ENCODE results near the gene IFNA21. TPM values are rescaled to one million over a fixed set of nuclear protein-coding genes. Genes with fewer than 3 reads are reported as not detected.

Gene IFNA21
- total RNA-seq, 1 experiment from 2014 or later: not detected

GRCh38 chr9:21119093-21119770 is 47.2 kb downstream of the IFNA21 start:
- ChIA-PET POLR2A (ENCODE audit: low non-redundant PET) (no interaction called here), CTCF (no interaction called here)
- TF ChIP-seq EZH2 (IDR thresholded peaks at IDR 0.05; ENCODE audit: borderline replicate concordance, low read depth, low read length, poor library complexity, severe bottlenecking) (no peak), CTCF (conservative IDR thresholded peaks at IDR 0.05; ENCODE audit: low read depth, low read length) (no peak)
- intact Hi-C loops (cut with micrococcal nuclease; ENCODE audit: unreplicated experiment): loop anchor here (10.0 kb wide), 1 partner anchor 174 kb away; no protein-coding TSS in a partner anchor
- Histone ChIP-seq H3K27me3 (replicated peaks; ENCODE audit: insufficient read depth, low read depth, low read length, poor library complexity) (no peaks in the 10 kb centered on the region), H3K9me3 (ENCODE audit: low read depth, low read length, poor library complexity, severe bottlenecking) (no peaks in the 10 kb centered on the region), H3K27ac (ENCODE audit: low read depth, low read length, poor library complexity, severe bottlenecking) (no peak overlapping the region), H3K4me3 (ENCODE audit: low read depth, low read length, poor library complexity, severe bottlenecking) (no peak overlapping the region), H3K4me1 (ENCODE audit: insufficient read depth, low read length, poor library complexity, severe bottlenecking) (no peaks in the 10 kb centered on the region), H3K36me3 (ENCODE audit: insufficient read depth, low read length, poor library complexity, severe bottlenecking) (no peaks in the 10 kb centered on the region)
- BruUV-seq (replicated peaks): no TSS peak
- DNase-seq (ENCODE audit: low spot score): no peak

Other genes starting within 250 kb of the IFNA21 start
- gene HACD4, start 135.0 kb downstream of the IFNA21 start, total RNA-seq (2021): 0.19 and 0.26 TPM in 2 replicates
- not detected in 2 replicates for gene IFNB1, start 88.7 kb downstream of the IFNA21 start, total RNA-seq (2021)
- not detected in 2 replicates for gene IFNW1, start 24.8 kb downstream of the IFNA21 start, total RNA-seq (2021)
- not detected in 2 replicates for gene IFNA4, start 20.9 kb upstream of the IFNA21 start, total RNA-seq (2021)
- not detected in 2 replicates for gene IFNA7, start 35.5 kb upstream of the IFNA21 start, total RNA-seq (2021)
- not detected in 2 replicates for gene IFNA10, start 40.5 kb upstream of the IFNA21 start, total RNA-seq (2021)
- gene IFNA16, start 50.7 kb upstream of the IFNA21 start, total RNA-seq (2021): not detected in 2 replicates
- gene IFNA17, start 61.6 kb upstream of the IFNA21 start, total RNA-seq (2021): not detected in 2 replicates
- not detected in 2 replicates for gene IFNA14, start 73.3 kb upstream of the IFNA21 start, total RNA-seq (2021)
- gene IFNA5, start 138.7 kb upstream of the IFNA21 start, total RNA-seq (2021): not detected in 2 replicates
- 8.4 and 8.9 TPM in 2 replicates for gene KLHL9, start 168.7 kb upstream of the IFNA21 start, total RNA-seq (2021)
- not detected in 2 replicates for gene IFNA6, start 184.2 kb upstream of the IFNA21 start, total RNA-seq (2021)
- gene IFNA13, start 201.4 kb upstream of the IFNA21 start, total RNA-seq (2021): not detected in 2 replicates
- gene IFNA2, start 218.7 kb upstream of the IFNA21 start, total RNA-seq (2021): not detected in 2 replicates
- not detected in 2 replicates for gene IFNA8, start 242.5 kb upstream of the IFNA21 start, total RNA-seq (2021)